GM12892 (cell line): Measurements from ENCODE around the gene SCFD2.
"Not testable (repeated sequence)": the region's sequence is repeated elsewhere in the genome, so short reads cannot be mapped to it uniquely, and the experiment has no call there.

Source experiments
- DNase-seq: peaks from one replicate; pipeline ENCODE4 v3.0.0; 2011; ENCODE audit not compliant: insufficient read length
- FAIRE-seq: peaks from 2 replicates; lab custom pipeline; 2011; peaks lifted over from hg19 to GRCh38; lab: Jason Lieb, UNC
- POLR2A ChIP-seq: IDR thresholded peaks from 2 replicates; pipeline ENCODE4 v1.6.1; 2011; ENCODE audit warnings: low read depth, low read length, control low read depth
- POLR2AphosphoS5 ChIP-seq: IDR thresholded peaks from 2 replicates; pipeline ENCODE4 v1.6.1; 2011; ENCODE audit warnings: low read depth, low read length, control low read depth
- TAF1 ChIP-seq: IDR thresholded peaks from 2 replicates; pipeline ENCODE4 v1.6.1; 2011; ENCODE audit warnings: low read depth, mild to moderate bottlenecking, control low read depth, low read length, borderline replicate concordance

The SCFD2 gene

DNA sequence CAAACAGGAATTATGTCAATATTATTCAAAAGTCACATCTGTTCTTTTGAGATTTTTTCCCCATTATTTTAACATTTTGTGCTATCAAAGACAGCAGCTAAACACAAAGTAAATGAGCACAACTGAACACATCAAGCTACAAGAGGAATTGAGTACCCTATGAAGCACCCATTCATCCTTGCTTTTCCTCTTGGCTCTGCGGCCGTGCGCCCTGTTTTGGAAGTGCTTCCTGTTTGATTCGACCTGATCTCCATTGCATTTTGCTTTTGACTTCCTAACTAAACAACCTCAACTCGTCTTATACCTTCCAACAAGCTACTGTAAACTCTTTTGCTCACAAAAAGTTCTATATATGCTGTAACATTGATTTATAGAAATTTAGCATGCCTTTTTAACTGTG lies 85.0 kb downstream of the SCFD2 start:
- FAIRE-seq = no peak
- TF ChIP-seq POLR2A = no peak
- no peak for TF ChIP-seq POLR2AphosphoS5
- TF ChIP-seq TAF1 = no peak
- DNase-seq = no peak

DNA sequence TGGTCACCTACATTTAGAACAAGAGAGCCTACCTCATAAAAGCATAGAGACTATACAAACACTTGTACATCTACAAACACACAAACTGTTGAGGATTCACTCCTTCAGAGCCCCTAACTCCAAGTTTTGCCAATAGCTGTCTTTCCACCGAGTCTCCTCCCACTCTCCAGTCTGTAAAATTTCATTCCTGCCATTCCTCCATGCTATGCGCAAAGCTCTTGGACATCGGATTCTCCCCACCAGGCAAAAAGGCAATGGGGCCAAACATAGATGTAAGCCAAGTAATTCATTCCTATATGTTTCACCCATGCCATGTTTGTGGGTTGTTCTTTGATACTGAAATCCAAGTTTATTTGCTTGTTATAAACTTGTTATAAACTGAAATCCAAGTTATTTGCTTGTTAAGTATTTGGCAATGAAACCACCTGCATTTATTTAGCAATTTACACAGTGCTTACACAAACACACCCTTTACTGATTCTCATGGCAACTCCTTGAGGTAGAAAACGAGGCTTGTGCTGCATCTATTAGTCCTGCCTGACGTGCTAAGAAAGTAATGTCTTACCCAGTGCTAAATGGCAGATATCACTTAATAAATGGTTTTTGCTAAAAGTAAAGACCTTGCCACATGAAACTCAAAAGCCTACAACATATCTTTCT lies 91.1 kb downstream of the SCFD2 start:
- no peak for FAIRE-seq

DNA sequence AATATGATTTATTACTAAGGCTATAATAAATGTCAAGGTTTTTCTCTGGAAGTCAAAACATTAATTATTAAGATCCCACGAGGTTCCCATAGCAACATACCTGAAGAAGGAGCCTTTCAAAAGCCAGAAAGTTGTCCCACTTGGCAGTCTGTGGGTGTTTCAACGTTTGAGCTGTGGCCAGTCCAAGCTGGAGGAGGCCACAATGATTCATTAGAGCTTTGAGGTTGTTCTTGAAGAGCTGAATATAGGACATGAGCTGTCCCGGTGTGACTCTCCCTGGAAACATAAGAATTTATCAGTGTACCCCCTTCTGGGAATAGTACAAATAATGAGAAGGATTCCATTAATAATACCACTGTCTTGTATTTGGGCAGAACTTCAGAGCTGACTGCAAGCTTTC lies 92.1 kb downstream of the SCFD2 start:
- TF ChIP-seq POLR2AphosphoS5 (no peak), TAF1 (no peak), POLR2A (no peak)
- DNase-seq (no peak), FAIRE-seq (no peak)

More for the DNA sequence above, 91.1 kb downstream of the SCFD2 start:
- no peak for TF ChIP-seq POLR2A
- TF ChIP-seq TAF1 = no peak
- TF ChIP-seq POLR2AphosphoS5 = no peak
- no peak for DNase-seq

DNA sequence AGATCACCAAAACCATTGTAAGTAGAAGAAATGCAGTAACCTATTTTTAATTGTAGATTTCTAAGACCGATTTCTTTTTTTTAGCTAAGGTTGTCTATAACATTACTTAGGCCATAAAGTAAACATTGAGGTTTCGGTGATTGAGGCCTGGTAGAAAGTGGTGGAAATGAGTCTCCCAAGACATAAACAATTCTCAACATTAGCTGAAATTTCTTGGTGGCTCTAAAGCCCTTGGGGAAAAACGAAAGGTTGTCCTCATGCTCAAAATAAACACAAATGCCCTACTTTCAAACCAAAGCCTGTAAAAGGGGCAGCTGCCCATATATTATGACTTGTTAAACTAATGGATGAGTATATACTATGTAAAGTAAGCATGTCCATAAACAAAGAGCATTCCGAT lies 98.8 kb downstream of the SCFD2 start:
- DNase-seq (no peak), FAIRE-seq (no peak)
- TF ChIP-seq POLR2AphosphoS5 (no peak), TAF1 (no peak), POLR2A (no peak)

DNA sequence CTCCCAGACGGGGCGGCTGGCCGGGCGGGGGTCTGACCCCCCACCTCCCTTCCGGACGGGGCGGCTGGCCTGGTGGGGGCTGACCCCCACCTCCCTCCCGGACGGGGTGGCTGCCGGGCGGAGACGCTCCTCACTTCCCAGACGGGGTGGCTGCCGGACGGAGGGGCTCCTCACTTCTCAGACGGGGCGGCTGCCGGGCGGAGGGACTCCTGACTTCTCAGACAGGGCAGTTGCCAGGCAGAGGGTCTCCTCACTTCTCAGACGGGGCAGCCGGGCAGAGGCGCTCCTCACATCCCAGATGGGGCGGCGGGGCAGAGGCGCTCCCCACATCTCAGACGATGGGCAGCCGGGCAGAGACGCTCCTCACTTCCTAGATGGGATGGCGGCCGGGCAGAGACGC lies 109.9 kb downstream of the SCFD2 start:
- not testable (repeated sequence) for FAIRE-seq, DNase-seq

DNA sequence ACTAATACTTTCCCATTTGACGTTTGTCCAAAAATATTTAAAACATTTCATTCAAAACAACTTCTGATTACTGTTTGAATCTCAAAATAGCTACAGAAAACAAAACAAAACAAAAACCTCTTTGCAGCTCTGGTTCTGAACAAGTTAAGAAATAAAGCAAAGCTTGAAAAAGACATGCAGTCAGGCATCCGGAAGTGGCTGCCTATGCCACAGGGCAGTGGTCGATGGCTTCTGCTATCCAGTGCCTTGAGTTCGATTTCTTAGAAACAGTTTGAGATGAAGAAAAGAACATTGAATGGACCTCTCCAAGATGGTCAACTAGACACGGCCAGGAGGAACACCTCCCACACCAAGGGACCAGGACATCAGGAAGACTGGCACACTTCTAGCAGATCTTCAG lies 125.3 kb downstream of the SCFD2 start:
- FAIRE-seq = no peak
- TF ChIP-seq POLR2A = no peak
- TF ChIP-seq TAF1 = no peak
- no peak for TF ChIP-seq POLR2AphosphoS5
- DNase-seq = no peak

DNA sequence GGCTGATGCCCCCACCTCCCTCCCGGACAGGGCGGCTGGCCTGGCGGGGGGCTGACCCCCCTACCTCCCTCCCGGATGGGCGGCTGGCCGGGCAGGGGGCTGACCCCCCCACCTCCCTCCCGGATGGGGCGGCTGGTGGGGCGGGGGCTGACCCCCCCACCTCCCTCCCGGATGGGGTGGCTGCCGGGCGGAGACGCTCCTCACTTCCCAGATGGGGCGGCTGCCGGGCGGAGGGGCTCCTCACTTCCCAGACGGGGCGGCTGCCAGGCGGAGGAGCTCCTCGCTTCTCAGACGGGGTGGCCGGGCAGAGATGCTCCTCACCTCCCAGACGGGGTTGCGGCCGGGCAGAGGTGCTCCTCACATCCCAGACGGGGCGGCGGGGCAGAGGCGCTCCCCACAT lies 127.5 kb downstream of the SCFD2 start:
- not testable (repeated sequence) for FAIRE-seq, DNase-seq

DNA sequence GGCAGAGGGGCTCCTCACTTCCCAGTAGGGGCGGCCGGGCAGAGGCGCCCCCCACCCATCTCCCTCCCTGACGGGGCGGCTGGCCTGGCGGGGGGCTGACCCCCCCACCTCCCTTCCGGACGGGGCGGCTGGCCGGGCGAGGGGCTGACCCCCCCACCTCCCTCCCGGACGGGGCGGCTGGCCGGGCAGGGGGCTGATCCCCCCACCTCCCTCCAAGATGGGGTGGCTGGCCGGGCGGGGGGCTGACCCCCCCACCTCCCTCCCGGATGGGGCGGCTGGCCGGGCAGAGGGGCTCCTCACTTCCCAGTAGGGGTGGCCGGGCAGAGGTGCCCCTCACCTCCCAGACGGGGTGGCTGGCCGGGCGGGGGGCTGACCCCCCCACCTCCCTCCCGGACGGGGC lies 128.1 kb downstream of the SCFD2 start:
- not testable (repeated sequence) for DNase-seq, FAIRE-seq

DNA sequence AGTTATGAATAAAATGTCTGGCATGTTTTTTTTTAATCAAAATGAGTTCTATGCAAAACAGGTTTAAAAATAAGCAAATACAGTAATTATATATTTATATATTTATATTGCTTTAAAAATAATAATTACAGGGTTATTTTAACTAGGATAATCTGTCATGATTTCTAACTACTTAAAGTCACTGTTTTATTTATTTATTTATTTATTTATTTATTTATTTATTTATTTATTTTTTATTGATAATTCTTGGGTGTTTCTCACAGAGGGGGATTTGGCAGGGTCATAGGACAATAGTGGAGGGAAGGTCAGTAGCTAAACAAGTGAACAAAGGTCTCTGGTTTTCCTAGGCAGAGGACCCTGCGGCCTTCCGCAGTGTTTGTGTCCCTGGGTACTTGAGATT lies 129.2 kb downstream of the SCFD2 start:
- FAIRE-seq, DNase-seq: not testable (repeated sequence)

DNA sequence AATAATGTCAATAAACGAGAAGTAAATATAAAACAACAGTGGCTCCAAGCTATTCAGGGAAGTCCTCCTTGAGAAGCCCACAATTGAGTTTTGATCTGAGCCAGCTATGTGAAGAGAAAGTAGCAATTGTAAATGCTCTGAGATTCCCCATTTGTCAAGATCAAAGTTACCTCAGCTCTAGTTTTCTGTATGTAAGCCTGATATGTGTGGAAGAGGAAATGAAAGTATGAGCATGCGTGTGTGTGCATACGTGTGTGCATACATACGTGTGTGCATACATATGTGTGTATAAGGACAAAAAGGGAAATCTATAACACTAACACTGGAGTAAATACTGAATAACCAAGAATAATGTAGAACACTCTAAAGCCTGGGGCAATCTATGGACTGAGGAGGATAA lies 130.3 kb downstream of the SCFD2 start:
- TF ChIP-seq TAF1 = no peak
- no peak for TF ChIP-seq POLR2A
- no peak for TF ChIP-seq POLR2AphosphoS5
- DNase-seq (no peak), FAIRE-seq (peak; percentile 53)

DNA sequence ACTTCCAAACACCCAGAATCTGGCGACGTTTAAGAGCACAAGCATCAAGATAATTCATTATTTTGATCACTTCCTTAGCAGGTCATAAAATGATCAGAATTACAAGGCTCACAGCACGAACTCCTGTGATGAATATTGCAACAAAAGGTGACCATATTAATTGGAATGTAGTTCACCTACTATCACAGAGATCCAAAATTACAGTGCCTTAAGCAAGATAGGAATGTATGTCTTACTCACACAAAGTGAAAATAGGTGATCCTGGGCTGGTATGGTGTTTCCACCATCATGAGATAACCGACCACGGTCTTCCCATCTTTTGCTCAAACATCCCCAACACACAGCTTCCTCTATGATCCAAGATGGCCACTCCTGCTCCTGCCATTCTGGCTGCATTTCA lies 131.2 kb downstream of the SCFD2 start:
- TF ChIP-seq POLR2AphosphoS5 (no peak), POLR2A (no peak), TAF1 (no peak)
- FAIRE-seq (no peak), DNase-seq (no peak)

DNA sequence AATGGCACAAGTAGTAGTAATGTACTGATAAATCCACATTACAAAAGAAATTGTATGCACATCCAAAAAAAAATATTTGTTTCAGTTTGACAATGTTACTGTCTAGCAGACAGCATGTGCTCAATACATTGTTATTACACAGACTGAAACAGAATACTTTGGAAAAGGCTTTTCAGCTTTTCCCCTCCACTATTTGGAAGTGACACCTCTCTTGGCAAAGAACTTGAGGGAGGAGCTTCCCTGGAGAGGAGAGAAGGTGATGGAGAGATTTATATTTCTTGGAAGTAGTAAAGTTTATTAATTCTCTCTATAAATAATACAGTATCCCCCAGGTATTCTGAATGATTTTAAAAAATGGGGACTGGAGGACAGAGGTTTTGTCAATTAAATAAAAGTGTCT lies 131.8 kb downstream of the SCFD2 start:
- DNase-seq (no peak), FAIRE-seq (no peak)
- TF ChIP-seq POLR2AphosphoS5 (no peak), POLR2A (no peak), TAF1 (no peak)

DNA sequence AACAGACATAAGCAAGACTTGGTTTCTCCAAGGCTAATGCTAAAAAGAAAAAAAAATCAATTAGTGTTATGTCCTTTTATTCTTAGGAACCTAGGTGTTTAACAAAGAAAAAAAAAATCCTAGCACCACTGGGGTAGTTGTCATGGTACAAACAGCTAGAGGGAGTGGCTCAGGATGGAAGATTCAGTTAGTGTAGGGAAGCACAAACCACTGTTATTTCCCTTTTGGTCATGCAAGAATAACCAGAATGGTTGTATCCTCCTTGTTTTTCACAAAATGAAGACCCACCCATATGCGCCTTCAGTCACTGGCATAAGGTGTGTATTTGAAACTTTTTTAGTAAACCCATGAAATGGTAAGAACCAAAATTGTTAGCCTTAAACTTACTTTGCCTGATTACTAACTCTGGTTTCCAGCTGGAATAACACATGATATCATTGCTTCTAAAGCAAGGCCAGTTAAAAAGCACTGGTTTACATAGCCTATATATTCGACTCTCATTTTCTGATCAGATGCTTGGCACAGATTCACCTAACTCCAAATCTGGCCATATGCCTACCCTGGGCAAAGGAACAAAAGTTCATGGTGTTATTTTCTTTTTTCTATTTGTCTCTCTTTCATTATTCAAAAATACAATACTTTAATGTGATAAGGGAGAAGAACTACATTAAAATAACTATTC lies 132.6 kb downstream of the SCFD2 start:
- TF ChIP-seq TAF1 = no peak
- no peak for TF ChIP-seq POLR2AphosphoS5
- no peak for TF ChIP-seq POLR2A
- FAIRE-seq = no peak
- DNase-seq = no peak
